HepG2 (cell line): Measurements from ENCODE around the gene DSCAM. TPM values are rescaled to one million over a fixed set of nuclear protein-coding genes. Genes with fewer than 3 reads are reported as not detected.

Source experiments
- ATAC-seq: fragments of 200-7000 bp; cut with Tn5 transposase; 3 replicates; pipeline ENCODE4 v1.9.1; 2020; ENCODE audit warnings: mild to moderate bottlenecking, moderate library complexity
- BruUV-seq: library from RNA; stranded (reverse); fragments of 400-500 nt; replicated peaks from 2 replicates; lab custom pipeline; 2021; lab: Mats Ljungman, UMichigan
- CTCF ChIA-PET: fragments of 300-600 bp; formaldehyde crosslinking; extraction: SDS; loops from one replicate; lab custom pipeline; 2021; ENCODE audit warnings: low total read pairs, inconsistent platforms, low intra/inter-chr PET ratio; lab: Yijun Ruan, JAX
- POLR2A ChIA-PET: fragments of 350-600 bp; sonication (Branson Sonifier 250); formaldehyde crosslinking; loops from one replicate; lab custom pipeline; 2020; ENCODE audit warnings: antibody characterized with exemption, inconsistent platforms; lab: Yijun Ruan, JAX
- DNase-seq: peaks from one replicate; pipeline ENCODE4 v3.0.0-alpha.2; 2015; ENCODE audit warnings: low spot score
- FAIRE-seq: peaks from 3 replicates; lab custom pipeline; 2011; peaks lifted over from hg19 to GRCh38; lab: Jason Lieb, UNC
- H2AFZ ChIP-seq: one replicate; pipeline ENCODE4 v1.6.1; 2011; ENCODE audit warnings: low read length, inconsistent platforms
- H3K27ac ChIP-seq: fragments of 300-600 bp; 3 replicates; pipeline ENCODE4 v1.8.0; 2011; ENCODE audit warnings: mixed run types, mild to moderate bottlenecking, mixed read lengths, low read length, inconsistent platforms; ENCODE audit not compliant: insufficient read depth; ENCODE audit errors: extremely low read length
- H3K27me3 ChIP-seq, 2 experiments: fragments of 200-600 bp in 1 of 2; 2 replicates in 1 of 2; 3 replicates in 1 of 2; pipeline versions ENCODE4 v1.6.0 to v1.8.0; 2011; ENCODE audit warnings: low read length in 2 of 2, mild to moderate bottlenecking in 2 of 2, moderate library complexity in 2 of 2, inconsistent platforms in 1 of 2; ENCODE audit not compliant: insufficient read depth in 2 of 2, control insufficient read depth in 1 of 2
- H3K36me3 ChIP-seq, 2 experiments: fragments of 200-600 bp in 1 of 2; replicated peaks in 1 of 2; 2 replicates in 1 of 2; 3 replicates in 1 of 2; pipeline versions ENCODE4 v1.5.1 to v1.8.0; 2011; ENCODE audit warnings: low read length in 2 of 2, inconsistent platforms in 1 of 2; ENCODE audit not compliant: insufficient read depth in 2 of 2, control insufficient read depth in 1 of 2
- H3K4me1 ChIP-seq: 2 replicates; pipeline ENCODE4 v1.5.1; 2012; ENCODE audit warnings: low read length, inconsistent platforms; ENCODE audit not compliant: insufficient read depth
- H3K4me2 ChIP-seq: 2 replicates; pipeline ENCODE4 v1.6.0; 2011; ENCODE audit warnings: low read depth, low read length, inconsistent platforms
- H3K4me3 ChIP-seq, 3 experiments: fragments of 200-600 bp in 1 of 3; sonication (generic), shearing (Covaris generic) in 1 of 3; replicated peaks in 1 of 3; 2 replicates each; pipeline ENCODE4 v1.5.1; 2011 to 2016; ENCODE audit warnings: low read length in 3 of 3, inconsistent platforms in 2 of 3, low read depth in 2 of 3, mild to moderate bottlenecking in 2 of 3, control low read depth in 1 of 3, mixed read lengths in 1 of 3; ENCODE audit not compliant: insufficient read depth in 1 of 3
- H3K79me2 ChIP-seq: one replicate; pipeline ENCODE4 v1.6.1; 2011; ENCODE audit warnings: low read length, inconsistent platforms; ENCODE audit not compliant: insufficient read depth
- H3K9ac ChIP-seq: 2 replicates; pipeline ENCODE4 v1.6.0; 2011; ENCODE audit warnings: mild to moderate bottlenecking, low read depth, low read length, inconsistent platforms; ENCODE audit not compliant: insufficient read depth
- H3K9me3 ChIP-seq: 2 replicates; pipeline ENCODE4 v1.5.1; 2012; ENCODE audit warnings: mild to moderate bottlenecking, low read length
- H4K20me1 ChIP-seq: 2 replicates; pipeline ENCODE4 v1.6.0; 2011; ENCODE audit warnings: inconsistent platforms, mild to moderate bottlenecking, low read length, moderate library complexity; ENCODE audit not compliant: insufficient read depth
- ATF7 ChIP-seq, 2 experiments: fragments of 450-650 bp in 1 of 2; sonication (generic) in 1 of 2; formaldehyde crosslinking in 1 of 2; IDR thresholded peaks; 2 replicates each; pipeline versions ENCODE4 v1.4.0 to v1.6.1; 2016 to 2020; ENCODE audit warnings: antibody characterized with exemption in 1 of 2, mild to moderate bottlenecking in 1 of 2, missing genetic modification reagents in 1 of 2
- CREB1 ChIP-seq, 2 experiments: fragments of 450-650 bp in 1 of 2; IDR thresholded peaks; 2 replicates each; pipeline ENCODE4 v1.6.1; 2016 to 2017; ENCODE audit warnings: control low read depth in 1 of 2, mild to moderate bottlenecking in 1 of 2, missing compliant biosample characterization in 1 of 2, missing genetic modification characterization in 1 of 2
- DR1 ChIP-seq: sonication (generic); formaldehyde crosslinking; IDR thresholded peaks from 2 replicates; pipeline ENCODE4 v1.8.0; 2021; ENCODE audit warnings: mild to moderate bottlenecking, missing genetic modification reagents, inconsistent platforms
- DZIP1 ChIP-seq: sonication (generic); formaldehyde crosslinking; IDR thresholded peaks from 2 replicates; pipeline ENCODE4 v1.5.0; 2020; ENCODE audit warnings: mild to moderate bottlenecking, missing genetic modification reagents
- ZBTB49 ChIP-seq: sonication (generic); formaldehyde crosslinking; IDR thresholded peaks from 2 replicates; pipeline ENCODE4 v1.4.0; 2020; ENCODE audit warnings: missing genetic modification reagents, borderline replicate concordance
- WGBS: methylation state at CpG from one replicate; pipeline ENCODE4 v1.1.6; 2017; ENCODE audit warnings: low lambda C conversion rate; 5-methylcytosine and 5-hydroxymethylcytosine counted together
- in situ Hi-C: cut with HindIII; loops from 2 replicates; pipeline ENCODE4 v1.10.0; 2017; ENCODE audit warnings: low pct_unique_long_range_greater_than_20kb; ENCODE audit not compliant: extremely low pct_ligation_motif_present
- intact Hi-C: fragments of 100-400 bp; cut with micrococcal nuclease; formaldehyde crosslinking; loops from one replicate; pipeline ENCODE4 v1.10.0; 2022; ENCODE audit not compliant: unreplicated experiment
- polyA plus RNA-seq, 8 experiments: library from polyadenylated mRNA; depleted of rRNA in 3 of 8; stranded (reverse) in 7 of 8; unstranded in 1 of 8; fragments of >200 nt; fragmentation: Illumina TruSeq in 4 of 8; extraction: Trizol in 4 of 8; gene quantifications; 2 replicates each; pipeline versions ENCODE4 v1.2.1 to v1.2.3, GENCODE V29; 2011 to 2016; ENCODE audit warnings: low read depth in 4 of 8, missing spikeins in 1 of 8, mixed read lengths in 1 of 8; ENCODE audit not compliant: insufficient read depth in 1 of 8
- total RNA-seq, 5 experiments: library from RNA; depleted of rRNA; stranded (reverse); fragments of >200 nt; fragmentation: Illumina TruSeq; extraction: Trizol; gene quantifications; 2 replicates each; pipeline ENCODE4 v1.2.3, GENCODE V29; 2016; ENCODE audit warnings: low read depth in 1 of 5
- TF ChIP-seq, protein P1 (sequence below): sonication (generic); formaldehyde crosslinking; IDR thresholded peaks from 2 replicates; pipeline ENCODE4 v1.5.0; 2020; ENCODE audit warnings: missing genetic modification reagents, mild to moderate bottlenecking, borderline replicate concordance

Gene DSCAM
- total and polyA plus RNA-seq, 2 of the 13 experiments (the other 11 are each of a cell fraction or from before 2014, with no cell fraction given): not detected

DNA sequence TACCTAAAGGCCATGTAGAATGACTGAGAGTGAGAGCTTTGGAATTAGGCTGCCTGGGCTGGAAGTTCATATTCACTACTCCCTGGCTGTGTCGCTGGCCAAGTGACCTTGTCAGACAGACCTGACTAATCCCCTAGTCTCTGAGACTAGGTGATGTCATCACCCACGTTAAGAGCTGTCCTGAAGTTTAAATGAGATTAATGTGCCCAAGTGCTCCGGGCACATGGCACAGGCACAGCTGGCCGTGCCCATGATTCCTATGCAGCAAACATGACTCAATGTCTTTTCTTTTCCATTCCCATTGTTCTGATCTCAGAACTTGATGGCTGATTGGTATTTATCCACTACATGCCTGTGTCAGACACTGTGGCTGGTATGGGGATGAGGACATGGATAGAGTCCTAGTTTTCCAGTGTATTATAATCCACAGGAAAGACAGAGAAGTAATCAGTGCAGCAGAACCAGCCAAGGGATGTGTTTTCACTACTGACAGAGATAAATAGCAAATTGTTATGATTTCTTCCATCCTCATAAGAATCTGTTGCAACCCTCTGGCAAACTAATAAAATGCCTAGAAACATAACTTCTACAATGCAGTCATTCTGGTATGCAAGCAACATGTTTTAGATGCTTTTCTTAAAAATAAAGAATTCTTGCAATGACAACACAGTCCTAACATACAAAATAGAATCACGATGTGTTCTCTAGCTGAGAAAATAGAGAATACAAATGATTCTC lies 798.8 kb downstream of the DSCAM start:
- FAIRE-seq: no peak
- Histone ChIP-seq H3K9ac (no peak overlapping the region), H3K4me3 (no peak overlapping the region), H3K27me3 (no peaks in the 10 kb centered on the region), H2AFZ (no peak overlapping the region), H3K4me2 (no peak overlapping the region), H3K27ac (no peak overlapping the region), H3K4me1 (no peaks in the 10 kb centered on the region), H3K79me2 (no peaks in the 10 kb centered on the region), H3K36me3 (no peaks in the 10 kb centered on the region), H3K9me3 (peaks cover 93% of the 10 kb centered on the region), H4K20me1 (no peaks in the 10 kb centered on the region)
- no peak for DNase-seq
- intact Hi-C loops: no loop called here
- BruUV-seq: no TSS peak
- WGBS: 0% methylated on average over 2 of the region's 5 CpGs
- ChIA-PET CTCF (no interaction called here), POLR2A (no interaction called here)
- no peak for ATAC-seq
- TF ChIP-seq, protein P1, sequence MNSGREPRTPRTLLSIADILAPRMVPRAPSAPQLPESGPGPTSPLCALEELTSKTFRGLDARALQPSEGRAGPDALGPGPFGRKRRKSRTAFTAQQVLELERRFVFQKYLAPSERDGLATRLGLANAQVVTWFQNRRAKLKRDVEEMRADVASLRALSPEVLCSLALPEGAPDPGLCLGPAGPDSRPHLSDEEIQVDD (CRISPR knock-in tag): no peak
- no peak for TF ChIP-seq ZBTB49 (CRISPR knock-in tag)
- no peak for TF ChIP-seq DR1
- TF ChIP-seq CREB1 (IDR thresholded peaks at IDR 0.05): 0 out of 2 replicates have a peak, but pooled peaks have one; percentile 18
- TF ChIP-seq CREB1 (CRISPR knock-in tag; IDR thresholded peaks at IDR 0.05): no peak
- TF ChIP-seq DZIP1 (CRISPR knock-in tag): no peak
- peak; percentile 55 for TF ChIP-seq ATF7 (IDR thresholded peaks at IDR 0.05)
- TF ChIP-seq ATF7 (CRISPR knock-in tag; IDR thresholded peaks at IDR 0.05): no peak
- in situ Hi-C loops: no loop called here
